NCI-H2171 treated with DMSO at 0.1 percent for 48 hours (cell line): ENCODE results near the gene PPIL1.
"Not testable (repeated sequence)": the region's sequence is repeated elsewhere in the genome, so short reads cannot be mapped to it uniquely, and the experiment has no call there.

Source experiments
- DNase-seq: peaks from one replicate; lab custom pipeline; 2025; lab: John Stamatoyannopoulos, UW

PPIL1 gene

DNA sequence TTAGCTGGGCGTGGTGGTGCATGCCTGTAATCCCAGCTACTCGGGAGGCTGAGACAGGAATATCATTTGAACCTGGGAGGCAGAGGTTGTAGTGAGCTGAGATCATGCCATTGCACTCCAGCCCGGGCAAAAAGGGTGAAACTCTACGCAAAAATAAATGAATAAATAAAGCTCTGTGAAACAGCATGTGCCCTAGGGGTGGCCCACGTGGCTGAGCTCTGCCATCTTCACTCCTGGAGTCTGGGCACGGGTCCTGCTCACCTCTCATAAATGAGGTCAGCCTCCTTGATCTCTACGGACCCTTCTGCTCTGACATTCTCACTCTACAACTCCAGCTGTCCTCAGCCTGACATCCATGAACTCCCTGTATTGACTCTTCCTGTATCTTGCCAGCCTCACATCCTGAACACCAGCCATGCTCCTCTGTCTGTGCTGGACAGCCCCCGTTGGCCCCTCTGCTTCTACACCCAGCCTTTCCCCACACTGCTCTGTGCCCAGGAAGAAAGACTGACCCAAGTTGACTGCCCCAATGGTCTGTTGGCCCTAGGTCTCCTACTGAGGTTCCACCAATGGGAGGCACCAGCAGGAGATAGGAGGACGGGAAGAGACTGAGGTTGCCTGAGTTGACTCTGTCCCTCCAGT is 57.3 kb downstream of the PPIL1 start:
- DNase-seq = no peak

DNA sequence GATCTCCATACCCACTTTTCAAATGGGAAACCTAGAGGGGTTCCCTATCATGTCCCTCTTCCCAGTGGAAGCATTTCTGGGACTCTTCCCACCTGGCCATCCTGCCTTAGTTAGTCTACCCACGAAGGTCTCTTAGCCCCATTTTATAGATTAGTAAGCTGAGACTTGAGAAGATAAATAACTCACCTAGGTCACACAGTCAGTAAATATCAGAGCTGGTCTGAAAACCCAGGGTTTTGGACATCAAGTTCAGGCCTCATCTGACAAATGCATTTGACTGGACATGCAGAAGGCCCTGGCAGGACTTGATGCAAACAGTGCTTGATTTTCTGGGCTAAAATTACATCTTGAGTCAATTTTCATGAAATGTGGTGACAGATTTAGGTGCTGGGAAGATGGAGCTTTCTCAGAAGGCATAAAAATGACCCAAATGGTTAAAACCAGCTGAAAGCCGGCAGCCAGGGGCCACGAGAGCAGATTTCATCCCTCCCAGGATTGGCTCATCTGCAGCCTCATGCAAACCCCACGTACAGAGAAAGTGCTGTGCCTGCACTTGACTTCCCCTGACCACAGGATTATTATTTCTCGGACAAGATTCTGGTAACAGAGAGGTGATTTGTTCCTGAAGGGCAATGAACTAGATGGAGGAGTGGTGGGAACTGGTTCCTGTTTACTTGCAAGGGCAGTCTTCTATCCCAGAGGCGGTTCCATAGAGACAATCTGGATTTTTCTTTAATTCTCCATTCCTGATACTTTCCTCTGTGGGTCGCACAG is 58.5 kb downstream of the PPIL1 start:
- no peak for DNase-seq

DNA sequence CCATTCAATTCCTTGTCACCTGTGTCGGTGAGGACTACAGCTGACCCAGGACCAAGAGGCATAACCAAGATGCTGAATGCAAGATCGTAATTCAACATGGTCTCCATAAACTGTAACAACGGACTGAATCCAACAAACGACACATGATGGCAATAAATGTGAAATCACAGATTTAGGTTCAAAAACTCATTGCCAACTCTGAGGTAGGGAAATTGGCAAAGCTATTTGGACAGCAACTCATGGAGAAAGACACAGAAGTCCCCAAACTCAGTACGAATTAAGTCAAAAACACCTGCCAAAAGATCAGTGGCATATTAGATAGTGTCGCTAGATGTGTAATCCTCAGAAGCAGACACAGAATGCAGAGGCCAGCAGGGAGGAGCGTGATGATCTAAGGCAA is 60.4 kb downstream of the PPIL1 start:
- DNase-seq = no peak

DNA sequence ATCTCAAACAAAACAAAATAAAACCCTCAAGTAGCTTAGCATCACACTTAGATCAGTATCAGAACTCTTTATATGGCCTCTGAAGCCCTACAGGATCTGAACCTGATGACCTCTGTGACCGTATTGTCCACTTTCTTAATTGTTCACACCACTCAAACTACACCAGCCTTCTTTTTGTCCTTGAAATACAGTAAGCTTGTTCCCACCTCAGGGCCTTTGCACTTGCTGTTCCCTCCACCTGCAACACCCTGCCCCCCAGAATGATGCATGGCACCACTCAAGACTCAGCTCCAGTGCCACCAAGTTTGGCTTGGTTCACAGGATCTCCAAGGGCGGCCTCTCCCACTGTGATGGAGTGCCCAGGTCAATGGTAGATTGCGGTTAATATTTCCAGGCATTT is 61.1 kb downstream of the PPIL1 start:
- DNase-seq = no peak

DNA sequence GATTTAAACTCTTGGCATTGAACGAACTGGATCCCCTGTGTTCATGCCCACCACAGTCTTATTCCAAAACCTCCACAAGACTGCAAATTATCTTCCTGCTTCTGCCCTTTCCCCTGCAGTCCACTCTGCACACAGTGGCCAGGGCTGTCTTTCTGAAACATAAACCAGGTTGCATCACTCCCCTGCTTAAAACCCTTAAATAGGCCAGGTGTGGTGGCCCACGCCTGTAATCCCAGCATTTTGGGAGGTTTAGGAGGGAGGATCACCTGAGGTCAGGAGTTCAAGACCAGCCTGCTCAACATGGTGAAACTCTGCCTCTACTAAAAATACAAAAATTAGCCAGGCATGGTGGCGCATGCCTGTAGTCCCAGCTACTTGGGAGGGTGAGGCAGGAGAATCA is 61.6 kb downstream of the PPIL1 start:
- not testable (repeated sequence) for DNase-seq

DNA sequence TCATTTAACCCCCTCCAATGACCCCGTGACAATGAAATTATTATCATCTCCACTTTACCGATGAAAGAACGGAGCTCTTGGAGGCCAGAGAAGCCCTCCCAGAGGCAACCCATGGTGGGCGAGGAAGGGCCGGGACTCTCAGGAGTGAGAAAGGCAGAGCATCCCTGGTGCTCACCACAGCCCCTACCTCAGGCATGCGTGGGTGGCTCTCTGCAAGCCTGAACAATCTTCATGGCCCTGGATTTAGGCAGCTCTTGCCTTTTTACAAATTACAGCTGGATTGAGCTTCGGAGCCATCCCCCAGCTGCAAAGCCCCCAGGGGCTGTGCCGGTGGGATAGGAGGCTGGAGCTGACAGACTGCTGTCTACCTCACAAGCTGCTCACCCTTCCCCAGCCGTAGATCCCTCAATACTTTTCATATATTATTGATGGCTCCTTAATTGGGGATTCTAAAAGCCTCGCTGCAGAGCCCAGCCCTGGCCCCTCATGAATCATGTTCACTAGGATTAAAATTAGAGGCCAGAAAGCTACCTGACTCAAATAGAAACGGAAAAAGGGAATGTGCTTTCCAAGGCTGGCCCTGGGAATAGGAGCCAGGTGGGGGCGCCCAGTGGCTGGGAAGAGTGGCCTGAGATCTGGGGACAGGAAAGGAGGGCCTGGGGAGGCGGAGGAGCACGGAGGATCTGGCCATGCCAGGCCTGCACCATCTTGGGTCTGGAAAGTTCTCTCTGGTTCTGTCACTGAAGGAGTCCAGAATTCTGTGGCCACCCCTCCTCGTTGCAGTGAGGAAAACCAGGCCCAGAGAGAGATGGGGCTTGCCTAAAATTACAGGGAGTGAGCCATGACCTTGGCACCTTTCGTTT is 64.4 kb downstream of the PPIL1 start:
- DNase-seq = no peak

DNA sequence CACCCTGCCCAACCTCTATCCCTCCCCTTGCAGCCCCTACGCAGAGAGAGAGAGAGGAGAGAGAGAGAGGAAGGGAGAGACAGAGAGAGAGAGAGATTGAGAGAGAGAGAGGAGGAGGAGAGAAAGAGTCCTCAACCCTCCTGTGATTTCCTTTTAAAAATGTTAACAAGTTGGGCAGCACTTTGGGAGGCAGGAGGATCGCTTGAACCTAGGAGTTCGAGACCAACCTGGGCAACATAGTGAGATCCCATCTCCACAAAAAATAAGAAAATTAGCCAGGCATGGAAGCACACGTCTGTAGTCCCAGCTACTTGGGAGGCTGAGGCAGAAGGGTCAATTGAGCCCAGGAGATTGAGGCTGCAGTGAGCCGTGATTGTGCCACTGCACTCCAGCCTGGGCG is 65.4 kb downstream of the PPIL1 start:
- no peak for DNase-seq

DNA sequence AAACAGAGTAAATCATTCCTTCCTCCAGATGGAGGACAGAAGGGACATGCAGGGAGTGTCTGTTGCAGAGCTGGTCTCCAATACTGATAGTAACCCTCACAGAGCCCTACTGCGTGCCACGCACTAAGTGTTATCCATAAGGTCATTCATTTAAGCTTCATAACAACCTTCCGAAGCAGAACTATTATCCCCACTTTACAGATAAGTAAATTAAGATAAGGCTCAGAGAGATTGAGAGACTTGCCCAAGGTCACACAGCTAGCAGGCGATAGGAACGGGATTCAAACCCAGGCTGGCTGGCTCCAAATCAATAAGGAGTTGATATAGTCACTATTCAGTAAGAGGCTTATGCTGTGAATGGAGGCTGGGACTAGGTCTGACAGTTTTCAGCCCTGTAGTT is 66.0 kb downstream of the PPIL1 start:
- DNase-seq = no peak

DNA sequence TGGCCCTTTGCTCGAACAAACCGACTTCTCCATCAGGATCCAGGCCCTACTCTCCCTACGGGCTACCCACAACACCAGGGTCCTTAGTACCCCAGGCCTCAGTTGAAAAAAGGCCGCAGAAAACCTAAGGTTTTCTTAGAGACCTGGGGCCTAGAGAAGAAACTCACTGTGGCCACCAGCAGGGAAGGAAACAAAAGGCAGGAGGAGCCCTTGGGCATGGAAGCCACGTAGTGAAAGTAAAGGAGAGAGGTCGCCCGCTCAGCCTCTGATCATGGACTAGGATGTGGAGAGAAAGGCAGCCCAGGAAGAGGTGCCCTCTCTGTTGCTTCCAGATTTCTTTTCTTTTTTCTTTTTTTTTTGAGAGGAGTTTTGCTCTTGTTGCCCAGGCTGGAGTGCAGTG is 66.9 kb downstream of the PPIL1 start:
- DNase-seq = no peak

DNA sequence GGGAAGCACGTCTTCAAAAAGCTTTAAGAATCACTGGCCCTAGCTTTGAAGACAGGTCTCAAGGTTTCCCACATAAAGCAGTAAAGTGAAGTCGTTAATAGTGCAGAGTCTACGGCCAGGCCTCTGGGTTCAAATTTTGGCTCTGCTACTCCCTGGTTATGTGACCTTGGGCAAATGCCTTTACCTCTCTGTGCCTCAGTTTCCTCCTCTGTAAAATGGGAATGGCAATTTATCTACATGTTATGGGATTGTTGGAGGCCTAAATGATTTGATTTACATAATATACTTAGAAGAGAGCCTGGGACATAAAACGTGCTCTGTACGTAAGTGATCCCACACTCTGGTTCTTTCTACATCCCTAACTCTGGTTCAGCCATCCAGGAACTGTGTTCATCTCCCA is 67.5 kb downstream of the PPIL1 start:
- DNase-seq = no peak

DNA sequence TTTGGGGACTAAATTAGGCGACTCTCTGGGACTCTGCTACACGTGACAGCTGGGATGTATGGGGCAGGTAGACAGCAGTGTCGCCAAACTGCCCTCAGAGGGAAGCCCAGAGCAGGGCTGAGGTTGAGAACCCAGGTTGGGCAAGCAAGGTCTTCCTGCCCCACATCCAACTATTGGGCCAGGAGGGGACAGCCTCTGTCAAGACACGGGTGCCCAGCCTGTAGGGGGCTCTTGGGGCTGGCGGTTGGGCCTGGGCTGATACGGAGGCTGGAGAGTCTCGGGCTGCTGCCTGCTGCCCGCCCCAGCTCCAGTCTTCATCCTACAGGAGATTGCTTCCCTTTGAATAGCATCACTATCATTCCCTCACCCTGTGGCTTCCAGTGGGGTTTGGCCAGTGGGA is 68.7 kb downstream of the PPIL1 start:
- no peak for DNase-seq

DNA sequence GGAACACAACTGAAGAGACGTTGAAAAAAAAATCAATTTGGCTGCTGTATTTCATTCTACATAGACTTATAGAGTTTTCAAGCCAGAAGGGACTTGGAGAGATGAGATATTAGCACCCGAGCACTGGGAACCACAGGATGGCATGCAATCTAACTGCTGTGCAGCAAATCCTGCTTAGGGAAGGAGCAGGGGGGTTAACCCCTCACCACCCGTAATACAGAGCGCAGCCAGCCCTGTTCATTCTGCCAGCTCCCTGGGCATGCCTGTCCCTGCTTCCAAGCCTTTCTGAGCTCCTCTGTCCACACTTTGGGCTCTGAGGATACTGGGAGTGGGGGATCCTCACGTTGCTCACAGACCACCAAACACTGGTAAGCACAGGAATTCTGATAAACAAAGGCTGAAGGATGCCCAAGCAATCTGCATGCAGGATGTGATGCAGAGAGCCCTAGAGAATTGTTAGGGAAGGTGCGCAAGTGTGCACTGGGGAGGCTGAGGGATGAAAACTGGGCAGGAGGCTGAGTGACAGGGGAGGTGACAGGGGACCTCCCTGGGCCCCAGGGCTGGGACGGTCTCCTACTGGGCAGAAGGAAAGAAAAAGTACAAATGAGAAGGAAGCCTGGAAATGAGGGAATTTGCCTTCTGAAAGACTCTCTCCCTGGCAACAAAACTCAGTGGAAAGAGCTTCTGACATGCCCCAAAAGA is 69.4 kb downstream of the PPIL1 start:
- no peak for DNase-seq
